ENCODE measurements around the gene DCBLD1.
A peak's percentile ranks its signal among the peaks of the same experiment; 100 is the strongest.

DCBLD1 gene

DNA sequence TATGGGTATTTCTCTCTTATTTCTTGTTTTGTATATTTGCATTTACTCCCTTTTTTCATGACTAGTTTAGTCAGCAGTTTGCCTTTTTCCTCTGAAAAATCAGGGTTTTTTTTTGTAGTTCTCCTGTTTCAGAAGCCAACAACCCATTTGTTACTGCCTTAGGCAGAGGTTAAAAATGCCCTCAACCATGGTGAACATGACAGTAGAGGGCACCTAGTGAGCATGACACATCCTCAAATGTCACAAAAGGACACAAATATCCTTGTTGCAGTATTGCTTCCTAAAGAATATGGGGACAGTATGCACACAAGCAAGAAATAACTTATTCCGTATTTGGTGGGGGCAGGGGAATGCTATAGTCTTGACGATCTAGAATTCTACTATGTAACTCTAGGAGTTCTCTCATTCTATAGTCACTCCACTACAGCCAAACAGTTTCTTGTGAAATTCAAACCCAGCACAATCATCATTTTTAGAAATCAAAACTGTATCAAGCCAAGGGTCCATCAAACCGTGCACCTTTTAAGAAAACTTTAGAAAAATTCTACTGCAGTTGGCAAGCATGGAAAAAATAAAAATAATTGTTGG lies 72.9 kb downstream of the DCBLD1 start:
- DNase-seq (ENCODE audit: low read depth in 2 of 2, low spot score in 1 of 2) = no peak

DNA sequence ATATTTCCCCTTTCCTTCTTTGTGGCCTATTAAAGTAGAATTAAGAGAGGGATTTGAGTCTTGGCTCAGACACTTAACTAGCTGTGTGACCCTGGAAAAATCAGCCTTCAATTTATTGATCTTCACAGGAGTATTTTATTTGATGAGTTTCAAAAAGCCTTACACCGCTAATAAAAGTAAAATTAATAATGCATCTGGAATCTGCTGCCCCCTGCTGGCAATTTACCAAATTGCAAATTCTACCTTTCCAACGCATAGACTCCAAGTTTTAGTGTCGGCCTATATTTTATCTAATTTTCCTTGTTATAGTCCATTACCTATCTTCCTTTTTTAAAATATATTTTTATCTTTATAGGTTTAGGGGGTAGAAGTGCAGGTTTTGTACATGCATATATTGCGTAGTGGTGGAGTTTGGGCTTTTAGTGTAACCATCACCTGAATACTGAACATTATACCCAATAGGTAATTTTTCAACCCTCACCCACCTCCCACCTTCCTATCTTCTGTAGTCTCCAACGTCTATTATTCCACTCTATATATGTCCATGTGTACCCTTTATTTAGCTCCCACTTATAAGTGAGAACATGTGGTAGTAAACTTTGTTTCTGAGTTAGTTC lies 73.5 kb downstream of the DCBLD1 start:
- DNase-seq (ENCODE audit: low read depth in 2 of 2, low spot score in 1 of 2) = peak; percentile 25 to 35

DNA sequence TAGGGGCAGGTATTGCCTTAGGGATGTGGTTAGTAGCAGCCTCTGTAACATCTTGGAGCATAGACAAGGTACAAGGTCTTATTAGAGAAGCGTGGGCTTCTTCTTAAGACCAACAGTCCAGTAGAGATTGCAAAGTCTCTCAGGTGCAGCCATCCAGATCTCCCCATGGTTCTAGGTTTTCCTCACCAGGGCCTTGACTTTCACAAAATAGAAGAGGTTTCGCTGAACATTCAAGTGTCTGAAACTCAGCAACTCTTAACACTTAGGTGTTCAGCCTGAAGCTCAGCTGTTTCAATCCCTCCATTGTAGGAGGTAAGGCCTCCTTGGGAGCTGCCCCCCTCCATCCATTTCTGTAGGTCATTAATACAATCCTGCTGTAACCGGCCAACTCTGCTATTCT lies 75.5 kb downstream of the DCBLD1 start:
- no peak for DNase-seq (ENCODE audit: low read depth in 2 of 2, low spot score in 1 of 2)

DNA sequence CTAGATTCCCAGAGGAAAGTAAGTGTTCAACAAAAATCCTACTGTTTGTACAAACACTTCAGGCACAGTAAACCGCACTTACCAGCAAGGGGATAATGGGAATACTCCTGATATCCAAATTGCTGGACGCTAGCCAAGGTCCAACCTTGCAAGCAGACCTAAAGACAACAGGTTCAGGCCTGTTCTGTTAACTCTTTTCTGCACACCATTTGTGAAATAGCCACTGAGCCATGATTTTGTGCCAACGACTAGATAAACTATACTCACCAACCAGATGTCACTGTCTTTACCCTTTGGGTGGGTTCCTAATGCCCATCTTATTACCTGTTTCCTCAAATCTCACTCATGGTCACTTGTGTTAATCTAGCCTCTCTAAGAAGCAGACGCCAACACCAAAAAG lies 76.3 kb downstream of the DCBLD1 start:
- no peak for DNase-seq (ENCODE audit: low read depth in 2 of 2, low spot score in 1 of 2)

DNA sequence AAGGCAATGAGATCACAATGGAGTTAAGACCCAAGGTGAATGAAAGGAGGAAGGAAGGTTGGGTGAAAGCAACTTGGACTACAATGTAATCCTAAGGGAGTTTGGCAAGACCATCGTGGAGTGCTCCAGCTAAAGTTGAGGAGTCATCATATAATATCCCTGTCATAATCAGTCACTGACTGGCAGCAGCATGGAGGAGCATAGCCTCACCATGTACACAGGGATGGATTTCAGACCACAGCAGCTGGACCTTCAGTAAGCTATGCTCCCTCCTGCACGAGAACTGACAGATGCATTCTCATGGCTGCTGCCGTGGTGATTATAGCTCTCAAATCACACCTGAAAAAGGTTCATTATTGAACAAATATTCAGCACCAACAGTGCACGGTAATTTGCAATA lies 76.8 kb downstream of the DCBLD1 start:
- DNase-seq (ENCODE audit: low read depth in 2 of 2, low spot score in 1 of 2) = no peak

DNA sequence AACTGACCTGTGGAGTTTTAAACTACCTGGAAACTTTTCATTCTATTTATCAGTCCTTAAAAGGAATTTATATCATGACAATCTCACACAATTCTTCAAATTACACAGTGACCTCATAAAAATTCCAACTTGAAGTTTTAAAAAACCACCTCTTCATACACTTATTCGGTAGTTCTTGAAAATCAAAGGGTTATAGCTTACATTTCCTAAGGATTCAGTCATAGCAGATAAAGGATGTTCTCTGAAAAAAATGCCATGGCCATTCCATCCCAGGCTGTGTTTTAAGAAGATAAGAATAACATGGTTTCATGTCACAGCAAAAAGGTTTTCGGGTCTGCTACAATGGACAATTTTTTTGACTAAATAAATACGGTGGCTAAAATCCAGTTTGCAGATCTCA lies 78.7 kb downstream of the DCBLD1 start:
- no peak for DNase-seq (ENCODE audit: low read depth in 2 of 2, low spot score in 1 of 2)

DNA sequence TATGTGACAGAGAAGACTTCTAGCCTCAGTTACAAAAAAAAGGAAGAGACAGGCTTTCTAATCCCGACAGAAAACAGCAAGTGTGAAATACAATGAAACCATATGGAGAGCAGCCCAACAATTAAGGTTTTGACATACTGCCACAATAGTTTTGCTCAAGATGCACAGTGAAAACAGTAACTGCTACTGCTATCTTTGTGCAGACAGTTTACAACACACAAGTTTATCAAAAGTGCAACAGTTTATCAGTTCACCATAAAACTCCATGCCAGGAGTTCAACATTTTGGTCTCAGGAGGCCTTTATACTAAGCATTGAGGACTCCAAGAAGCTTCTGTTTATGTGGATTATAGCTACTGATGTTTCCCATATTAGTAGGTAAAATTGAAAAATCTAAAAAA lies 82.2 kb downstream of the DCBLD1 start:
- no peak for DNase-seq (ENCODE audit: low read depth in 2 of 2, low spot score in 1 of 2)

DNA sequence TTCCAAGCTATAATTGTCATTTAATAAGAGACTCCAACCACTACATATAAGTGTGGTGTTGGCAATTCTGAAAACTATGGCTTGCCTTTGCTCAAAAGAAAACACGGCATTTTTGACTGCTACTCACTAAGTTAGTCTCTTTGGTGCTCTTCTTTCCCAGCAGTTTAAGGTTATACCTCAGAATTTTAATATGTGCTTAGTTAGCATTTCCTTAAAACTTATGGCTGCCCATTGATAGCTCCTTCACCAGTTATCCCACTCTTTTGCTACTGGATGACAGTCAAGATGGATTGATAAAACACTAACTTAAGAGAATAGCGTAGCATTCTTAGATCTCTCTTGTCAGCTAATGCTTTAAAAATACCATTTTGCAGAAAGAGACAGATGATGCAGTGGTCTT lies 85.8 kb downstream of the DCBLD1 start:
- DNase-seq (ENCODE audit: low read depth in 2 of 2, low spot score in 1 of 2) = no peak

DNA sequence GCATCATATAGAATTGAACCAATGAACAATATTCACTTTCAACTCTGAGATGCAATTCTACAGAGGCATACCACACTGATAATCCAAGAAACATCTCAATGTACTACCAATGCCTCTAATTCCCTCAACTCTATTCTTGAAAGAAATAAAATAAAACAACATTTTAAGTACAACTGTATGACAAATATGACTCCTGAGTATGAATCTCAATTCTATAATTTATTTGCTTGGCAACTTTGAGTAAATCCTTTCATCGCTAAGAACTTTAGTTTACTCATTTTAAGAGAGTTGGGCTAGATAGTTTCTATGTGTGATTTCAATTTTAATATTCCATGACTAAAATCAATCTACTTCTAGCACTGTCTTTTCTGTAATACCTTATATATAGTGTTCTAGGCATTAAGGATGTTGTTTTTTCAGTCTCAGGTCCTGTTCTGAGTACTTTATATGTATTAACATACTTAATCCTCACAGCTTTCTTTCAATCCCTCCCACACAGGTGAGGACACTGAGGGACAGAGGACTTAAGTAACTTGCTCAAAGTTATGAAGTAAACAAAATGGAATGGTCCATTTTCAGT lies 86.4 kb downstream of the DCBLD1 start:
- no peak for DNase-seq (ENCODE audit: low read depth in 2 of 2, low spot score in 1 of 2)

DNA sequence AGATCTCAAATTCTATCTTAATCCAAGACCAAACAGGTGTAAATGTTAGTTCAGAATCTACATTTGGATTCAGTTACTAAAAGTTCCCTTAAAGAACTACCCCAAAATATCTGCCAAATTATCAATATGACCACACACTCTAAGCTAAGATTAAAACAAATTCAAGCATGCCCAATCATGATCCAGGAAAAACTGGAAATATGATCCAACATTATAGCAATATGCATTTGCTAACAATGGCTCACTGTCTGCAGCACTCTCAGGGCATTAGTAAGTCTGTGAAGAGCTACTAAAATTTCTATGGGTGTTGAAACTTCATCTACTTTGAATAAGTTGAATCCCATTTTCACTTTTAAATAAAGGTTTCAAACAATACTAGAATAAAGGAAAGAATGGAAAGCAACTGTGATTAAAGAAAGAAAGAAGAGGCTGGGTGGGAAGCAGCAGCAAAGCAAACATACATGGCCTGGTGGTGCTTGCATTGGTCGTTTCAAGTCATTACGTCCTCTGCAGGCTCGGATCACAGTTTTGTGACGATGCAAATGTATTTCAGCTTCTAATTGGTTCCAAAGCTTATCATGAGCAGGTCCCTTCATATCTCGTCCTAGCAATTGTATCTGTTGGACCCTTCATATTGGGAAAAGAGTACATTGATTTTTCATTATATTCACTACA lies 90.7 kb downstream of the DCBLD1 start:
- no peak for DNase-seq (ENCODE audit: low read depth in 2 of 2, low spot score in 1 of 2)

DNA sequence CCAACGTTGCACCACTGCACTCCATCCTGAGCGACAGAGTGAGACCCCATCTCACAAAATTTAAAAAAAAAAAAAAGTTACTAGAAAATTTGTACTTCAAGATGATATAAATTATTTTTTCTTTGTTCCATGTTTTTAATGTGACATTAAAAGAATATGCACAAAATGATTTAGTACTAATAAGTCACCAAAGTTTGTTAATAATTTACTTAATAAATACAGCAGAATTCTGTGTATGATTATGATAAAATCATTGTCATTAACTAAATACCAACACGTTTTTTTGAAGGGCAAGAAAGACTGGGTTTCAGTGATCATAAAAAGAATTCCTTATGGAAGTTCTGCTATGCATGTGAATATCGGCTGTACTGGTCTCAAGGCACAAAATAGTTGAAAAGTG lies 91.7 kb downstream of the DCBLD1 start:
- no peak for DNase-seq (ENCODE audit: low read depth in 2 of 2, low spot score in 1 of 2)

DNA sequence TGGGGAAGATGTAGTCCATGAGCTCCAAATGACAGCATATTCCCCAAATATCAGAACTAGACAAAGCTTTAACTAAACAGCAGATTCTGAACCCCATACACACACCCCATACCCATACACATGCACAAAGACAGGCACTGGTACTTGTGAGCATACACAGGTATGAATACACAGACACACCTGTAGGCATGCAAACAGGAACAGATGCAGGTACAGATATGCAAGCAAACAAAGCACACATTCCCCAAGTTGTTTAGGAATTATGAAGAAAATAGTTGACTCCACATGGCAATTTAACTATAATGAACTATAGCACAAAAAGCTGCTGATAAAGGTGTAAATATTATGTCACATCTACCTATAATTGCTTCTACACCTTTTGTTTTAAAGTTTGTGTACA lies 103.2 kb downstream of the DCBLD1 start:
- no peak for DNase-seq (ENCODE audit: low read depth in 2 of 2, low spot score in 1 of 2)

DNA sequence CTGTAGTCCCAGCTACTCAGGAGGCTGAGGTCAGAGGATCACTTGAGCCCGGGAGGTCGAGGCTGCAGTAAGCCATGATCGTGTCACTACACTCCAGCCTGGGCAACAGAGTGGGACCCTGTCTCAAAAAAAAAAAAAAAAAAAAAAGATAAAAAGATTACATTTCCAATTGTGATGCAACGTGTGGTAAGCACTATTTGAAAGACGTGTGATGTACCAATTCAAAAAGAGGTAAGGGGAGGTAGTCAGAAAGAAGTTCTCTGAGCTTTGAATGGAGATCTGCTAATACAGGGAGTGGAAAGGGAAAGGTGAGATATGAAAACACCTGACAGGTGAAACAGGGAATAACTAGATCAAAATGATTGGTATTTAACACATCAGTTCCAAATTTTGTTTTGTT lies 108.0 kb downstream of the DCBLD1 start:
- no peak for DNase-seq (ENCODE audit: low read depth in 2 of 2, low spot score in 1 of 2)

DNA sequence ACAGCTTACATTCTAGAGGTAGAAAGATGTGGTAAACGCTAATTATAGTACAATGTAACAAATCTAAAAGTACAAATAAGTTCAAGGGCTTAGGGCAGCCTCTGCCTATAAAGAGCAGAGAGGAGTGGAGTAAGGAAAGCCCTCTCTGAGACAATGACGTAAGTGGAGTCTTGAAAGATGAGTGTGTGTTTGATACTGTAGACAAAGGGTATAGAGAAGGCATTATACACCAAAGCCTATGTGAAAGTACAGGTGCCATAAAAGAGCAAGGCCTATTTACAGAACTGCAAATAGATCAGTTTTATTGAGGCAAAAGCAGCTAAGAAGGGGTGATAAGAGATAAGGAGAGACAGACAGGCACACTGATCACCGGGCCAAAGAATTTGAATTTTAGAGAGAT lies 108.9 kb downstream of the DCBLD1 start:
- DNase-seq (ENCODE audit: low read depth in 2 of 2, low spot score in 1 of 2) = no peak

DNA sequence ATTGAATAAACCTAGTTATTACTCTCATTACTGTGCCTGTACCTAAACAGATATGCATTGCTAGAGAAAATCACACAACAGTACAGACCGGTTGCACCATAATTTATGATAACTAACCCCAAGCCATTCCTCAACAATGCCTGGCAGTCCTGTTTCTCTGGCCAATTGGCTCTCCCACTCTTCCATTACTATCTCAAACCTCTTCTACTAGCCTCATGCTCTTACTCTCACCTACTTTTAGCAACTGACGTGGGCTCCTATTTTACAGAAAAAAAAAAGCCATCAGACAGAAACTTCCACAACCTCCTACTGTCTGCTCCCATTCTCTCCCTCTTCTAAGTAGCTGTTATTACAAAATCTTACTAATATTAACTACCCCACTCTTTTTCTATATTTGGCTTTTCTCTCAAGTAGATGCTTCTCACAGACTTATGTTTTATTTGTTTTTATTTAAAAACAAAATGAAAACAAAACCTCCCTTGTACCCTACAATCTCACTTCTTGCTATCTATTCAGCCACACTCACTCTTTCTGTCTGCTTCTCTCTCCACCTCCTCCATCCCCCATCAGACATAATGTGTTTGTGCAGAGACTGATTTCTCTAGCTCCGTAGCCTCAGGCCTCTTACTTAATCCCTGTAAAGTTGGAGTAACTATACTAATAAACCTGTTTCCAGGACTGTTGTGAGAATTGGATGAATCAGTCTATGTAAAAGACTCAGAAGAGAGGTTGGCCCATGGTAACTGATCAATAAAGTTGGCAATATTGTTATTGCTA lies 110.7 kb downstream of the DCBLD1 start:
- DNase-seq (ENCODE audit: low read depth in 2 of 2, low spot score in 1 of 2) = no peak

DNA sequence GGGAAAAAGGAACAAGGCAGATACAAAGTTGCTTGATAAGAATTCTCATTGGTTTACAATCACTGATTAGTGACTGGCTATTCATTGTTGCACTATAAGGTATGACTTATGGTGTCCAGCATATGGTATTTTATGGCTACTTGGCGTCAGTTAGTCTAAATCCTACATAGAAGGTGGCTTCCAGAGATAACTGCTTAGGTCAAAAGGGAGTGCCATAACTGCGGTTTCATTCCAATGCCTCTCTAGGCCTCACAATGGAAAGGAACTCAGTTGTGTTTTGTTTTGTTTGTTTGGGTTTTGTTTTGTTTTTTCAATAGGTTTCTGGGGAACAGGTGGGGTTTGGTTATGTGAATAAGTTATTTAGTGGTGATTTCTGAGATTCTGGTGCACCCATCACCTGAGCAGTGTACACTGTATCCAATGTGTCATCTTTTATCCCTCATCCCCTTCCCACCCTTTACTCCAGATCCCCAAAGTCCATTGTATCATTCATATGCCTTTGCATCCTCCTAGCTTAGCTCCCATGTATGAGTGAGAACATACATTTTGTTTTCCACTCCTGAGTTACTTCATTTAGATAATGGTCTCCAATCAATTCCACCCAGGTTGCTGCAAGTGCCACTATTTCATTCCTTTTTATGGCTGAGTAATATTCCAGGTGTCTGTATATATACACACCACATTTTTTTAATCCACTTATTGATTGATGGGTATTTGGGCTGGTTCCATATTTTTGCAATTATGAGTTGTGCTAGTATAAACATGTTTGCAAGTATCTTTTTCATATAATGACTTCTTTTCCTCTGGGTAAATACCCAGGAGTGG lies 112.8 kb downstream of the DCBLD1 start:
- no peak for DNase-seq (ENCODE audit: low read depth in 2 of 2, low spot score in 1 of 2)

DNA sequence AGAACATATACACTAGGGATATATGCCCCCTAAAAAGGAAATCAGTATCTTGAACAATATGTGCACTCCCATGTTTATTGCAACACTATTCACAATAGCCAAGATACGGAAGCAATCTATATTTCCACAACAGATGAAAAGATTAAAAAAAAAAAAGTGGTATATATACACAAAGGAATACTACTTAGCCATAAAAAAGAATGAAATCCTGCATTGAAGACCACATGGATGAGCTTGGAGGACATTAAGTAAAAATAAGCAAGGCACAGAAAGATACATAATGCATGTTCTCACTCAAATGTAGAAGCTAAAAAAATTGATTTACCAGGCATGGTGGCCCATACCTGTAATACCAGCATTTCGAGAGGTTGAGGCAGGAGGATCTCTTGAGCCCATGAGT lies 115.3 kb downstream of the DCBLD1 start:
- no peak for DNase-seq (ENCODE audit: low read depth in 2 of 2, low spot score in 1 of 2)

Data from stimulated activated CD8-positive, alpha-beta memory T cell treated with anti-CD3 and anti-CD28 coated beads, Interleukin-4, amount 100 ng/mL, for 1 hour (primary cell).